HG03175 (cell line): ENCODE measurements around the gene SUCLA2.
"Not testable (repeated sequence)": the region's sequence is repeated elsewhere in the genome, so short reads cannot be mapped to it uniquely, and the experiment has no call there.

Source experiments
- ATAC-seq: cut with Tn5 transposase; IDR thresholded peaks from one replicate; pipeline ENCODE4 v1.9.1; 2021; ENCODE audit warnings: mild to moderate bottlenecking, moderate library complexity; ENCODE audit not compliant: unreplicated experiment

Gene SUCLA2

DNA sequence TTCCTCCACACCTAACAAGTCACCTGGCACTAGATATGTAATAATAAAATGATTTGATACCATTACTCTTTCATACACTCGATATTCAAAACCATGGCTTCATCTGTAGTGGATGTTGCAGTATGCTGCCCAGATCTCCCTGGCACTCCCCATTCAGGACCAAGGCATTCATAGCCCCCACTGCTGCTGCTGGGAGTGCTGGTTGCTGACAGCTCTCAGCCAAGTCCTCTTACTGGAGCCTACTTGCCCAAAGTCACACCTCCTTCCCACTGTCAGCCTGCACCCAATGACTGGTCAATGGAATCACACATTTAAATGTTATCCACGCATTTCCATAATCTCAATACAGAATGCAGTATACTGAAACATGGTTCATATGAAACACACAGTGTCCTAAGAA lies 3.7 kb downstream of the SUCLA2 start:
- ATAC-seq = no peak

DNA sequence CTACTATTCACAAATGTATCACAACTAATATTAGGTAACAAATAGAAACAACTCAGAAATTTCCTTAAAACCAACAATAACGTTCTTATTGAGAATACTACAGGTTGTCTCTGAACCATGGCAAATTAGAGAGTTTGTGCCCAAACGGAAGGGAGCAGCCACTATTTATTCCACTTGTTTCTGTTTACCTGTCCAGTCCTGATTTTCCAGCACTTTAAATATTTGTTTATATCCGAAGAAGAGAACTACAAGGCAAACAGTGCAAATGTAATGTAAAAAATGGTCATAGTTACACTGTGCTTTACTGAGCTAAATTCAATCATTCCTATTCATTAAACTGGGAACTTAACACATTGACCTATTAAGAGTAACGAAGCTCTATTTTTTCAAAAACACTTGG lies 9.2 kb downstream of the SUCLA2 start:
- ATAC-seq = no peak

DNA sequence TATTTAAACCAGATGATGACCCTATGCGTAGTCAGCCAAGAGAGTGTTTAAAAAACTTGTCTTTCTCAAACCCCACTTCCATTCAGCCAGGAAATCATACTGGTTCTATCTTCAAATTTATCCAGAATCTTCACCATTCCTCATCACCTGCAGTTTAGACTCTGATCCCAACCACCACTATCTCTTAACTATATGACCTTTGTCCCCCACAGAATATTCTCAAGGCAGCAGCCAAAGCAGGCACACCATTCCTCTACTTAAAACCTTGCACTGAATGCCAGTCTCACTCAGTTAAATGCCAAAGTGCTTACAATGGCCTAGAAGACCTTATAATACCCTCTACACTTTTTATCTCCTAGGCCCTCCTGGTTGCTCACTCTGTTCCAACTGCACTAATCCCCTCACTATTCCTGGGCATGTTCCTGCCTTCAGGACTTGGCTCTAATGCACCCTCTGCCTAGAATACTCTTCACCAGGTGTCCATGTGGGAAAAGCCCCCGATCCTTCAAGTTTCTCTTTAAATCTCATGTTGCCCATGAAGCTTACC lies 10.1 kb downstream of the SUCLA2 start:
- no peak for ATAC-seq

DNA sequence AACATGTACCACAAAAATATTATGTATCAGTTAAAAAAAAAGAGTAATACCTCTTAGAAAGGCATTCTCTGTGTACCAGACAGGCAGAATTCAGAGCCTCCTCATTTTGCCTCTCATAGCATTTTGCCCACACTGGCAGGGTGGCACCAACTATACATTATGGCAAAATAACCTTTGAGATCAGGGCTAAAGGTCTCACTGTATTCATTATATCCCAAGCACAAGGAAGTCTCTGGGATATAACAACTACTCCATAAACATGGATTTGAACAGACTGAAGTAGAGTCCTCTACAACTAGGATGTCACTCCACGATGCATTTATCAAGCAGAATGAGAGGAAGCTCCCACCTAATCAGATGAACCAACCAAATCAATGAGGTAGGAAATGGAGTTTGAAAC lies 10.6 kb downstream of the SUCLA2 start:
- no peak for ATAC-seq

DNA sequence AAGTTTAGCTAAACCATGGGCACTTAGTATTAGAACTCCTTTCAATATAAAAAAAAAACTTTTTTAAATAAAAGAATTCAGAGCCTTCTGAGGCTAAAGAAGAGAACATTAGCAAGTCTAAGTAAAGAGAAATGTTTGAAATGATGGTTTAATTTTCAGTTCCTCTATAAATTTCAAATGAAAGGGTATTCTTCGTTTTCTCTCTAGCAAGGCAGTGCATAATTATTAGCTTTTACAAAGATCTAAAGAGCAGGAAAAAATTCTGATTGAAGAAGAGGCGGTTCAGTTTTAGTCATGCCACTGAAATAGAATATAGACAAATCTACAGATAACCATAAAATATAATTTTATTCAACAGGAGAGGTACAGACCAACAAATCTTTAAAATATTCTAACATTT lies 18.0 kb downstream of the SUCLA2 start:
- ATAC-seq = no peak

DNA sequence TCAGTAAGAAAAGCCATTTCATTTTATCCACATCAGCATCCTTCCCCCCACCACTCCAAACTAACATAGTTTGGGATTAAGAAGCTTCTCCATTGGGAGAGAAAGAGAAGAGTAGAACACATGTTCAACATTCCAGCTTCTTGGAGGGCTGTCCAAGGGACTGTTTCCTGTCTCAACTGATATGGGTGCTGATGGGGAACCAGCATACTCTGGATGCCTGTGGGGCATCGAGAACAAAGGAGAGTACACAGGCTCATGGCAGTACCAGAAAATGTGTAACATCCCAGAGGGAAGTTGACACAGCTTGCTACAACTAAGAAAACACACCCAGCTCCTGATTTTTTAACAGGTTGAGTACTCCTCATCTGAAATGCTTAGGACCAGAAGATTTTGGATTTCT lies 24.7 kb downstream of the SUCLA2 start:
- no peak for ATAC-seq

DNA sequence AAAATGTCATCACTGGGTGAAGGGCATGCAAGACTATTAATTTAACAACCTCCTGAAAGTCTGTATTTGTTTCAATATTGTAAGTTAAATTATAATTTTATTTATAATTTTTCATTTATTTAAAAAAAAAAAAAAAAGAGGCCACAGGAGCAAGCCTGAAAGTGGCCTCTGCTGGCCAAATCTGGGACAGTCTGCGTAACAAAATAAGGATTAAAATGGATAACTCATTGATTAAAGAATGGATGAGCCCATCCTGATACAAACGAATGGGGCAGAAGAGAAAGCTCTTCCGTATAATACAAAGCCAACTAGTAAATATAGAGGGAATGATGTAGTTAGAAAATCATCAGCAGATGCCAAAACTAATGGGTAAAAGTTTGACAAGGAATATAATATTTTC lies 36.2 kb downstream of the SUCLA2 start:
- no peak for ATAC-seq

DNA sequence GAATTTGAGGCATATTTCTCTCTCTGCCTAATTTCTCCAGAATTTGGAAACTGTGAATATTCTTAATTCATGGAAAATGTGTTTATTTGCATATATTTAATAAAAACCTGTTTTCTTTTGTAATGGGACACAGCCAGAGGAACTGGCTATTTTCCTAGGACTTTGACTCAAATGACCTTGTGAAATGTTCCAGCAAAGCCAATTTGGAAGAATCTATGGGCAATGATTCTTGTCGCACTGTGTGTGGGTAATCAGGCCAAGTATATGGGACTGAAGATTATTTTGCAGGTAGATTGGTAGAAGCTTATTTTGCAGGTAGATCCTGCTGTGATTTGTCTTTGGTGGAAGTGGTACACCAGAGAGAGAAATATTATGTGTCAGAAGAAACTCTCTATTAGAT lies 38.8 kb downstream of the SUCLA2 start:
- no peak for ATAC-seq

DNA sequence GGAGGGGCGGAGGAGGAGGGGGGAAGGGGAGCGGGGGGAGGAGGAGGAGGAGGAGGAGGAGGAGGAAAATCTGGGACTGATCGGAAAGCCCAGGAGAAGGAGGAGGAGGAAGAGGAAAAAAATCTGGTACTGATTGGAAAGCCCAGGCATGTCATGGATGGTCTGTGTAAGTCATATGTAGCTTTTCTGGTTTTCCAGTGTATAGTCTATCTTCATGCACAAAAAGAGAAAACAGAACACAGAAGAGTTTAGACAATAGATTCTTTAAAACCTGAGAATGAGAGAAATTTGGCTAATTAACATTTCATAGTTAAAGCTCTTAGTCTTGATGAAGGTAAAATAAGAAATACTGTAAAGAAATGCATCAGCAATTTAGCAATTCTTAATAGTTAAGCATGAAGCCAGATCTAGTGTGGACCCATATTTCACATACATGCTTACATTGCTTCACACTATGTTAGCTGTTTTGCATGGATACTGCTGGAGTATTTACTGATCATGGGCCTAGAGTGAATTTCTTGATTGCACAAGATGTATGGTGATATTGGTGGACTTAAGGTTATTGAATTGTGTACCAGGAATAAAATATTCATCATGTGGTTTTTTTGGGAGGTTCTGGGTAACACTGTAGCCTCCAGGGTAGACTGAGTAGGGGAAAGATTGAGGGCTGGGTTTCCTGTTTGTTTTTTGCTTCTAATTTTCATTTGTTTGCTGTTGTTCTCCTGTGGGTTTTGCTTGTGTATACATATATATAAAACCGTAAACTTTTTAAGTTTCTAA lies 41.4 kb downstream of the SUCLA2 start:
- ATAC-seq = no peak

DNA sequence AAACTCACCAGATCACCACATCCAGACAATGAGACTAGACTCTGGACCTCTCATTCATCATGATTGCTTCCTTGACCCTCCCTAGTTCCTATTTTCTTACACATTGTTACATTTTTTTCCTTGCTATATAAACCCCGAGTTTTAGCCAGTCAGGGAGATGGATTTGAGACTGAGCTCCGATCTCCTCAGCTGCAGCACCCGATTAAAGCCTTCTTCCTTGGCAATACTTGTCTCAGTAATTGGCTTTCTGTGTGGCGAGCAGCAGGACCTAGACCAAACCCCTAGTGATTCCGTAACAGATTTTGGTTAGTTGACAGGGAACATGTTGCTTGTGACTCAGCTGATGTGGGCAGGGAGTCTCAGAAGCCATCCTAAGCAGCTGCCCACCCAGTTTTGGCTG lies 44.0 kb downstream of the SUCLA2 start:
- no peak for ATAC-seq

DNA sequence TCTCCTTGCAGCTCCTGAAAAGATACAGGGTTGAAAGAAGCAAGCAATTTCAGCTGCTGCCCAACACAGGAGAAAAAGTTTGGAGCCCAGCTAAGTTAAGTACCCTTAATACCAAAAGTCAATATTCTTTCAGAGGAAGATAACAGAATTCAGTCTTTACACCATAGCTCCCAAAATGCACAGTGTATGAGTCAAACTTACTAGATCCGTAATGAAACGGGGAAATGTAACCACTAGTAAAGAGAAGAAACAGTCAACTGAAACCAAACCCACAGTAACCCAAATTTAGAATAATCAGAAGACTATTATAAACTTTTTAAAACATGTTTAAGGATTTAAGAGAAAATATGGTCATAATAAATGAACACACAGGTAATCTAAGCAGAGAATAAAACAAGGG lies 45.2 kb downstream of the SUCLA2 start:
- no peak for ATAC-seq

DNA sequence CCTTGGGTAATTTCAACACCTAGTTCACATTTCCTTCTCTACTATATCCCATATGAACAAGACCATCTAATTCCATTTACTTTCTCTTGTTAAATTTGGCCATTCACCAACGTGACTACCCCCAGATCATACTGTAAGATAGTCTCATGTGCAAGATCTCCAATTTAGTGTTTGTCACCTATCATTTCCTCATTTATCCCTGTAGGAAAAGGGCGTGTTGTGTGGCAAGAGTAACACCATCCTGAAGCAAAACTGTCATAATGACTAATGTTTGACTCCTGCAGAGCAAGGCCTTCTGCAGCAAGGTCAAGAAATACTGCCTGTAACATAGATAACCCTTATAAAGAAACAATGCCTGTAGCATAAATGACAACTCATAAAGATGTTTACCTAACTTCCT lies 51.3 kb downstream of the SUCLA2 start:
- no peak for ATAC-seq

DNA sequence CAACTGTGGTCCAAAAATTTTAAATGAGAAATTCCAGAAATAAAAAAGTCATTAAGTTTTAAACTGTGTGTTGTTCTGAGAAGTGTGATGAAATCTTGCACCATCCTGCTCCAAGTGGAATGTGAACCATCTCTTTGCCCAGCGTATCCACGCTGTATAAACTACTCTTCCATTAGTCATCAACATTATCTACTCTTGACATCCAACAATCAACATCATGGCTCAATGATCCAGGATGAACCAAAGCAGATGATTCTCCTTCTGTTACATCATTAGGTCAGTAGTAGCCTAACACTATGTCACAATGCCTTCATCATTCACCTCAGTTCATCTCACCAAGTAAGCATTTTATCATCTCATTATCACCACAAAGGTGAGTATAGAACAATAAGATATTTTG lies 55.3 kb downstream of the SUCLA2 start:
- no peak for ATAC-seq

DNA sequence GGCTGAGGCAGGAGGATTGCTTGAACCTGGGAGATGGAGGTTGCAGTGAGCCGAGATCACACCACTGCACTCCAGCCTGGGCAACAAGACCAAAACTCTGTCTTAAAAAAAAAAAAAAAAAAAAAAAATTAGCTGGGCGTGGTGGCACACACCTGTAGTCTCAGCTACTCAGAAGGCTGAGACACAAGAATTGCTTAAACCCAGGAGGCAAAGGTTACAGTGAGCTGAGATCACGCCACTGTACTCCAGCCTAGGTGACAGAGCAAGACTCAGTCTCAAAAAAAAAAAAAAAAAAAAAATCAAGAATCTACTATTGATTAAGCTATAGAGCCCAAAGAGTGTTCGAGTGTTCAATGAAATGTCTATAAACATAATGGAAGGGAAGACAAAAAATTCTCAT lies 55.9 kb downstream of the SUCLA2 start:
- not testable (repeated sequence) for ATAC-seq

DNA sequence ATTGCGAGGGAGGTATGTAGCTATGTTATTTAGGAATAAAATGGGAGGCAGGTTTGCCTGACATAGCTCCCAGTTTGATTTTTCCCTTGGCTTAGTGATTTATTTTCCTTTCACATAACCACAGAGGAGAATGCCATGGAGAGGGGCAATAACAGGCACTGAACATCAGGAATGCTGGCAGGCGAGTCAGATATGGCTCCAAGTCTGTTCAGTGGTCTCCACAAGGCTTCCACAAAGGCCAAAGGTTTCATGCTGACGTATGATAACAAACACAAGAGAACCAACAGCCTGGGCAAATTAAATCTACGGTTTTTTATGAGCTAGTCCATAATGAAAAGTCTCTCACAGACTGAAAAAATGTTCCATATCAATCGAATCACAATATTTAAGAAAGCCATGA lies 66.7 kb downstream of the SUCLA2 start:
- ATAC-seq = no peak

DNA sequence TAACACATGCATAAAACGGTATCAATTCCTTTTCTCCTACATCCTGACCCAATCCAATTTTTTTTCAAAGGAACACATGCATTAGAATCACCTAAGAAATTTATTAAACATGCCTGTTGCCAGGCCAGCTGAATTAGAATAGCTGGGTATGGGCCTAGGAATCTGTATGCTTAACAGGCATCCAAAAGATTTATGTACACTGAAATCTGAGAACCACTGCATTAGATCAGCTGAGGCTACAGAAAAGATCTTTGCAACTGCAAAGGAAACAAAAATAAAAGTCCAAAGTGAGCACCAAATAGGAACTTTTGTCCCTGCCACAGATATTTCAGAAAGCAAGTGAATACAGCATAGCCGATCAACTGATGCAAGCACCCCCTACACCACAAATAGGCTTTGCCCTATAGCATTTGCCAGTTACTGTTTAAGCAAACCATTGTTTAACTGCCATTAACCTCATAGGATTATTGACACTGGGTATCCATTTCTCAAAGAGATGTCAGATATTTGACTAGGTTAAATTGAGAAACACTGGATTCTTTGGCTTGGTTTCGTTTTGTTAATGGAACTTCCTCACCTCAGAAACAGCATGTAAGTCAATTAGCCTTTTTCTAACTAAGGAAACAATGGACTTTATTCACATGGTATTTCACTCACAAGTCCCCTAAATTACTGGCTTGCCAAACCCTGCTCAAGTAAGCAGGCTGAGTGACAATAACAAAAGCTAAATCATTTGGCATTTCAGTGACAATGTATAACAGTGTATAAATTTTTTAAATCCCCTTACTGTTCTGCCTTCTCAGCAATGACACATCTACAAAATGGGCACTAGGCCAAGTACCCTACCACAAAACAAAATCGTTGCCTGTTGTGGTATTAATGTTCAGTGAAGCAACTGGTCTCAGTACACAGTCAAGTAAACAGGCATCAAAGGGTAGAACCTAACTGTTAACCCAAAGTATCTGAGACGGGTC lies 67.8 kb downstream of the SUCLA2 start:
- no peak for ATAC-seq

DNA sequence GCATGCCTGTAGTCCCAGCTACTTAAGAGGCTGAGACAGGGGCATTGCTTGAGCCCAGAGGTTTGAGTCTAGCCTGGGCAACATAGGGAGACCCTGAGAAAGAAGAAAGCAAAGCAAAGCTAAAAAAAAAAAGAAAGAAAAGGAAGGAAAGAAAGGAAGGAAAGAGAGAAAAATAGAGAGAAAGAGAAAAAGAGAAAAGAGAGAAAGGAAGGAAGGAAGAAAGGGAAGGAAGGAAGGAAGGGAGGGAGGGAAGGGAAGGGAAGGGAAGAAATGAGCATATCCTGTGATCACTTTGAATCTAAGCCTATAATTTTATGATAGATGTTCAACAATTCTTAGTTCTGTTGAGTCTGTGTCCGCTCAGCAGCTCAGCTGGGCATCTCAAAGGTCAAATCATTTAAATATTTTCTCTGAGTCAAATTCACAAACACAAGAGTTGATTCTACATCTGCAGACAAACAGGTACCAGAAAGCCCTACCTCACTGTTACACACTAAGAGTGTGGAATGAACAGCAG lies 70.4 kb downstream of the SUCLA2 start:
- ATAC-seq = no peak

DNA sequence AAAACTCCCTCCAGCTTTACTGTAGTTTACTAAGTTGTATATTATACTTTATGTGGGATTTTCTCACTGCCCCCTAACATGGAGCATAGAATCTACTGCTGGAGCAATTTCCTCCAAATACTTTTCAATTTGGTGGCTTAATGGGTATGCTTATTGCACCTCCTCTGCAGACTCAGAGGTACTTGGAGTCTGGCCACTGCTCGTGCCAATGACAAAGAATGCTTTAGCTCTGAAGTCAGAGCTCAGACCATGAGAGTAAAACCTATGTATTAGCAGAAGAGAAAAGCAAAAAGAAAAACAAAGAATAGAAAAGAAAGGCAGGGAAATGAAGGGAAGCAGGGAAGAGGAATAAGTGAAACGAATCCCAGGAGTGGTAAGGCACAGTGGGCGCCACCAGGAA lies 71.9 kb downstream of the SUCLA2 start:
- no peak for ATAC-seq

DNA sequence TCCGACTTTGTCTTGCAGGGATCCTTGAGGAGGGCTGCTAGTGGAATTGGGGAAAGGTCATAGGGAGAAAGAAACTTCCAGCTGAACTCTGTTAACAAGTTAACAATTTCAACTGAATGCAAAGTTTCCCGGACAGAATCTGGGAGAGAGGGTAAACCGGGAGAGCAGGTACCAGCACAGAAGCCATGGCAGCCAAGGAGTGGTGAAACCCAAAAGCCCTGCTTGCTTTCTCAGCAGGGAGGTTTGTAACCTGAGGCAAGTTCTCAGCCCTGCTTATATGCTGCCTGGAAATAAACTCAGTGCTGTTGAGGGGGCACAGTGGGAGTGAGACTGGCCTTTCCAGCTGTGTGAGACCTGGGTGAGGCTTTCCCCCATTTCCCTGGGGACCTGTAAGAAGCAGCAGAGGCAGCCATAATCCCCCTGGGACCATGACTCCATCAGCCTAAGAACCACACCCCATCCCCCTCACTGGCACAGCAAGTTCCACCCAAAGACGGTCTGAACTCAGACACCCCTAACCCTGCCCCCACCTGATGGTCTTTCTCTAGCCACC lies 84.0 kb downstream of the SUCLA2 start:
- no peak for ATAC-seq

DNA sequence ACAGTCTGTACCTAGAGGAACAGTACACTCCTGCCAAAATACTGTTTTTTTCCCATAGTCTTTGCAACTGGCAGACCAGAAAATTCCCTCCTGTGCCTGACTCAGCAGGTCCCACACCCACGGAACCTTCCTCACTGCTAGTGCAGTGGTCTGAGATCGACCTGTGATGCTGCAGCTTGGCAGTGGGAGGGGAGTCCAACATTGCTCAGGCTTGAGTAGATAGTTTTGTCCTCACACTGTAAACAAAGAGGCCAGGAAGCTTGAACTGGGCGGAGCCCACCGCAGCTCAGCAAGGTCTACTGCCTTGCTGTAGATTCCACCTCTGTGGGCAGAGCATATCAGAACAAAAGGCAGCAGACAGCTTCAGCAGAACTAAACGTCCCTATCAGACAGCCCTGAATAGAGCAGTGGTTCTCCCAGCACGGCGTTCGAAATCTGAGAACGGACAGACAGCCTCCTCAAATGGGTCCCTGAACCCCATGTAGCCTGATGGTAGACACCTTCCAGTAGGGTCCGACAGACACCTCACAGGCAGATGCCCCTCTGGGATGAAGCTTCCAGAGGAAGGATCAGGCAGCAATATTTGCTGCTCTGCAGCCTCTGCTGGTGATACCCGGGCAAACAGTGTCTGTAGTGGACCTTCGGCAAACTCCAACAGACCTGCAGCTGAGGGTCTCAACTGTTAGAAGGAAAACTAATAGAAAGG lies 92.7 kb downstream of the SUCLA2 start:
- ATAC-seq = no peak

DNA sequence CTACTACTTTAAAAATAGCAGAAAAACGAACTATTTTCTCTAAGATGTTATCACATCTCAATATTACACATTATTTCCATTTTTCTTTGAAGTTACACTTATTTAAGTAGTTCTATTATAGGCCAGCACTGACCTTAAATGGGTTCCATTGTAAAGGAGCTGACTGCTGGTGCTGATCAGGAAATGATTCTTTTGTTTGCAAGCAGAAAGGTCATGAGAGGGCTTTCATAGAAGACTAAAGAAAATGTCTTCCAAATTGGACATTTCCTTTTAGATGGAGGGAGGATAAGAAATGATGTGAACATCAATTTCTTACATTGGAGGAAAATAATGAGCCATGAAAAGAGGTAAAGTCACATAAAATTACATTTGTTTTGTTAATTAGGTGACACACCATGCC lies 96.2 kb downstream of the SUCLA2 start:
- ATAC-seq = no peak
